Endothelial cell of umbilical vein (primary cell): Measurements from ENCODE around the gene RFC2. TPM values are rescaled to one million over a fixed set of nuclear protein-coding genes. Genes with fewer than 3 reads are reported as not detected.

ENCODE experiments used
- BruUV-seq: library from RNA; stranded (reverse); fragments of 400-500 nt; replicated peaks from 2 replicates; lab custom pipeline; 2021; lab: Mats Ljungman, UMichigan
- CTCF ChIA-PET: fragments of 300-600, 350-600 bp; sonication (Branson Sonifier 250); formaldehyde crosslinking; loops from one replicate; lab custom pipeline; 2021; ENCODE audit warnings: antibody characterized with exemption, inconsistent platforms; lab: Charles Lee
- POLR2A ChIA-PET: fragments of 300-600, 350-600 bp; sonication (Branson Sonifier 250); formaldehyde crosslinking; loops from one replicate; lab custom pipeline; 2021; ENCODE audit warnings: antibody characterized with exemption, inconsistent platforms; lab: Charles Lee
- DNase-seq: peaks from one replicate; pipeline ENCODE4 v3.0.0-alpha.2; 2011; ENCODE audit warnings: low read depth, low spot score
- FAIRE-seq: peaks from 2 replicates; lab custom pipeline; 2011; peaks lifted over from hg19 to GRCh38; lab: Jason Lieb, UNC
- H2AFZ ChIP-seq: 2 replicates; pipeline ENCODE4 v1.6.0; 2012; ENCODE audit warnings: low read depth, low read length, control low read depth, inconsistent platforms
- H3K27ac ChIP-seq: 2 replicates; pipeline ENCODE4 v1.5.1; 2011; ENCODE audit warnings: low read depth, mild to moderate bottlenecking, control low read depth, low read length, moderate library complexity; ENCODE audit not compliant: insufficient read depth
- H3K27me3 ChIP-seq, 2 experiments: 2 replicates each; pipeline versions ENCODE4 v1.6.0 to v1.6.1; 2011; ENCODE audit warnings: low read length in 2 of 2, mixed read lengths in 1 of 2; ENCODE audit not compliant: control insufficient read depth in 2 of 2, insufficient read depth in 2 of 2
- H3K36me3 ChIP-seq, 2 experiments: 2 replicates in 1 of 2; 3 replicates in 1 of 2; pipeline ENCODE4 v1.5.1; 2011; ENCODE audit warnings: low read length in 2 of 2, mild to moderate bottlenecking in 1 of 2, moderate library complexity in 1 of 2; ENCODE audit not compliant: control insufficient read depth in 2 of 2, insufficient read depth in 2 of 2; ENCODE audit errors: extremely low read depth in 1 of 2
- H3K4me1 ChIP-seq: 3 replicates; pipeline ENCODE4 v1.5.1; 2011; ENCODE audit warnings: mild to moderate bottlenecking, low read length; ENCODE audit not compliant: control insufficient read depth, insufficient read depth; ENCODE audit errors: extremely low read depth
- H3K4me2 ChIP-seq: 2 replicates; pipeline ENCODE4 v1.6.1; 2011; ENCODE audit warnings: low read length, control low read depth, mixed read lengths; ENCODE audit not compliant: insufficient read depth
- H3K4me3 ChIP-seq, 3 experiments: fragments of 200-600 bp in 1 of 3; sonication (generic), shearing (Covaris generic) in 1 of 3; replicated peaks in 1 of 3; 2 replicates each; pipeline ENCODE4 v1.5.1; 2011 to 2016; ENCODE audit warnings: control low read depth in 3 of 3, low read length in 3 of 3, mild to moderate bottlenecking in 2 of 3, inconsistent platforms in 1 of 3, low read depth in 1 of 3, moderate library complexity in 1 of 3; ENCODE audit not compliant: insufficient read depth in 1 of 3
- H3K79me2 ChIP-seq: 2 replicates; pipeline ENCODE4 v1.6.0; 2012; ENCODE audit warnings: low read length, inconsistent platforms; ENCODE audit not compliant: control insufficient read depth, insufficient read depth
- H3K9ac ChIP-seq: replicated peaks from 2 replicates; pipeline ENCODE3; 2011; ENCODE audit warnings: low read length, control low read depth; ENCODE audit not compliant: insufficient read depth; ENCODE audit errors: extremely low read depth
- H3K9me1 ChIP-seq: replicated peaks from 3 replicates; pipeline ENCODE4 v1.6.0; 2011; ENCODE audit warnings: mild to moderate bottlenecking, low read length; ENCODE audit not compliant: control insufficient read depth, insufficient read depth; ENCODE audit errors: extremely low read depth
- H3K9me3 ChIP-seq: replicated peaks from 2 replicates; pipeline ENCODE4 v1.5.1; 2012; ENCODE audit warnings: low read length, inconsistent platforms; ENCODE audit not compliant: control insufficient read depth, insufficient read depth
- H4K20me1 ChIP-seq: replicated peaks from 2 replicates; pipeline ENCODE3; 2011; ENCODE audit warnings: mild to moderate bottlenecking, low read length; ENCODE audit not compliant: control insufficient read depth, insufficient read depth; ENCODE audit errors: extremely low read depth
- CTCF ChIP-seq, 2 donors: IDR thresholded peaks; 1 replicate in 1 of 2; 2 replicates in 1 of 2; pipeline ENCODE4 v1.5.1; 2011; ENCODE audit warnings: low read length in 2 of 2, mild to moderate bottlenecking in 2 of 2, moderate library complexity in 2 of 2, control low read depth in 1 of 2, inconsistent platforms in 1 of 2, low read depth in 1 of 2; ENCODE audit not compliant: insufficient read depth in 1 of 2; ENCODE audit errors: extremely low read depth in 1 of 2
- GATA2 ChIP-seq: IDR thresholded peaks from 2 replicates; pipeline ENCODE4 v1.7.0; 2011; ENCODE audit warnings: low read depth, mild to moderate bottlenecking, moderate library complexity, mixed read lengths, low read length; ENCODE audit not compliant: insufficient read length, insufficient read depth
- MYC ChIP-seq: IDR thresholded peaks from one replicate; pipeline ENCODE4 v1.6.1; 2011; ENCODE audit warnings: mild to moderate bottlenecking, low read depth, low read length
- dilution Hi-C: fragments of 300-500 bp; cut with MboI; formaldehyde crosslinking; loops from one replicate; pipeline ENCODE4 v1.15.0; 2019; ENCODE audit warnings: low sequenced_read_pairs; ENCODE audit not compliant: extremely low pct_ligation_motif_present
- intact Hi-C: fragments of 100-400 bp; cut with micrococcal nuclease; formaldehyde crosslinking; loops from one replicate; pipeline ENCODE4 v1.10.0; 2022
- polyA plus RNA-seq, 4 experiments: library from polyadenylated mRNA; depleted of rRNA in 3 of 4; stranded (reverse) in 3 of 4; unstranded in 1 of 4; fragments of >200 nt; gene quantifications; 2 replicates each; pipeline versions ENCODE4 v1.2.1 to v1.2.3, GENCODE V29; 2011 to 2012; ENCODE audit warnings: missing spikeins in 1 of 4
- total RNA-seq: library from RNA; stranded (reverse); gene quantifications from 2 replicates; pipeline ENCODE4 v1.2.3, GENCODE V29; 2021
- TF ChIP-seq, protein P1 (sequence below): IDR thresholded peaks from 2 replicates; pipeline ENCODE4 v1.6.1; 2011; ENCODE audit not compliant: insufficient read depth, insufficient read length

RFC2 gene
- total and polyA plus RNA-seq, 2 donors (not counting 3 experiments of a cell fraction or from before 2014, with no cell fraction given) = 24.4 to 44.3 TPM

DNA sequence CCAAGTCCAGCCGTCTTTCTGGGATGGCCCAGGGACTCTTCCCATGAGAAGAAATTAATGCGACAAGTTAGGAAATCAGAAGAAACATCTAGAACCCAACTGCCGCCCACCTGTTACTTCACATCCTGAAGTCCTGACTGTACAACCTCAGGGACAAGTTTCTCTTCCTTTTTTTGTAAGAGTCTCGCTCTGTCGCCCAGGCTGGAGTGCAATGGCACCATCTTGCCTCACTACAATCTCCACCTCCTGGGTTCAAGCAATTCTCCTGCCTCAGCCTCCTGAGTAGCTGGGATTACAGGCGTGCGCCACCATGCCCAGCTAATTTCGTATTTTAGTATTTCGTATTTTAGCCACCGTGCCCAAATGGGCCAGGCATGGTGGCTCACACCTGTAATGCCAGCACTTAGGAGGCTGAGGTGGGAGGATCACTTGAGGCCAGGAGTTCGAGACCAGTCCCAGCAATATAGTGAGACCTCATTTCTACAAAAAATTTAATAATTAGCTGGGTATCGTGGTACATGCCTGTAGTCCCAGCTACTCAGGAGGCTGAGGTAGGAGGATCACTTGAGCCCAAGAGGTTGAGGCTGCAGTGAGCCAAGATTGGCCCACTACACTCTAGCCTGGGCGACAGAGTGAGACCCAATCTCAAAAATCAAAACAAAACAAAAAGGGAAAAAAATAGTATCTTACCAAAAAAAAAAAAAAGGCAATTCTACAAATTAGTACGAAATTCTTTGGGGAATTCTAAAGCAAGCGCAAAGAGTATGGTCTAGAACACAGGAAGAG is 23.6 kb downstream of the RFC2 start:
- H2AFZ ChIP-seq = no peak overlapping the region
- H3K79me2 ChIP-seq = no peaks in the 10 kb centered on the region
- no peak overlapping the region for H3K4me2 ChIP-seq
- no peaks in the 10 kb centered on the region for H3K4me1 ChIP-seq
- H3K4me3 ChIP-seq = no peak overlapping the region
- no peaks in the 10 kb centered on the region for H4K20me1 ChIP-seq
- H3K27ac ChIP-seq = no peak overlapping the region
- FAIRE-seq (no peak), DNase-seq (no peak)
- dilution Hi-C loops (no loop called here), intact Hi-C loops (no loop called here)
- no peak for TF ChIP-seq GATA2
- TF ChIP-seq, protein P1, sequence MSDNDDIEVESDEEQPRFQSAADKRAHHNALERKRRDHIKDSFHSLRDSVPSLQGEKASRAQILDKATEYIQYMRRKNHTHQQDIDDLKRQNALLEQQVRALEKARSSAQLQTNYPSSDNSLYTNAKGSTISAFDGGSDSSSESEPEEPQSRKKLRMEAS = no peak
- no peak for TF ChIP-seq CTCF (IDR thresholded peaks at IDR 0.05; ENCODE audit: extremely low read depth in 1 of 2, insufficient read depth in 1 of 2, low read depth in 1 of 2, low read length in 2 of 2)
- no peak for TF ChIP-seq MYC
- no peaks in the 10 kb centered on the region for H3K9me3 ChIP-seq
- no peaks in the 10 kb centered on the region for H3K27me3 ChIP-seq
- H3K9me1 ChIP-seq = no peaks in the 10 kb centered on the region
- ChIA-PET CTCF (interaction anchor here (1.7 kb wide), 1 partner anchor 24 kb away, joined by 6 read pairs; no protein-coding TSS in a partner anchor), POLR2A (no interaction called here)
- no TSS peak for BruUV-seq
- H3K9ac ChIP-seq = no peak overlapping the region
- peaks cover 3 to 4% of the 10 kb centered on the region in 2 experiments for H3K36me3 ChIP-seq
